DOHH2 (cell line): ENCODE results near the gene SLC13A4.

Experiments
- H3F3A ChIP-seq: fragments of 200-600 bp; sonication (generic), shearing (Covaris generic); 2 replicates; pipeline ENCODE4 v1.6.0; 2016; ENCODE audit warnings: antibody characterized with exemption, mild to moderate bottlenecking; ENCODE audit not compliant: control insufficient read depth, insufficient read depth
- H3K27ac ChIP-seq: fragments of 200-600 bp; sonication (generic); 2 replicates; pipeline ENCODE4 v1.5.1; 2014; ENCODE audit warnings: low read depth, mild to moderate bottlenecking, low read length, moderate library complexity
- H3K27me3 ChIP-seq: fragments of 200-600 bp; sonication (generic); 2 replicates; pipeline ENCODE4 v1.6.1; 2014; ENCODE audit warnings: mild to moderate bottlenecking, low read length, mixed read lengths; ENCODE audit not compliant: control insufficient read depth
- H3K36me3 ChIP-seq: fragments of 200-600 bp; sonication (generic); 2 replicates; pipeline ENCODE4 v1.6.1; 2014; ENCODE audit warnings: mild to moderate bottlenecking, low read length, moderate library complexity, mixed read lengths; ENCODE audit not compliant: control insufficient read depth
- H3K4me1 ChIP-seq: fragments of 200-600 bp; sonication (generic); 2 replicates; pipeline ENCODE4 v1.6.1; 2014; ENCODE audit warnings: mild to moderate bottlenecking, low read length, mixed read lengths; ENCODE audit not compliant: control insufficient read depth
- H3K4me2 ChIP-seq: fragments of 200-600 bp; sonication (generic); 2 replicates; pipeline ENCODE4 v1.6.0; 2014; ENCODE audit warnings: mild to moderate bottlenecking, low read length, moderate library complexity
- H3K4me3 ChIP-seq: fragments of 200-600 bp; sonication (generic); 2 replicates; pipeline ENCODE4 v1.5.1; 2014; ENCODE audit warnings: mild to moderate bottlenecking, low read length, mixed read lengths
- H3K79me2 ChIP-seq: fragments of 200-600 bp; sonication (generic); 2 replicates; pipeline ENCODE4 v1.6.1; 2014; ENCODE audit warnings: mild to moderate bottlenecking, low read length, mixed read lengths; ENCODE audit not compliant: control insufficient read depth
- H3K9me2 ChIP-seq: fragments of 200-600 bp; sonication (generic); replicated peaks from 2 replicates; pipeline ENCODE4 v1.6.1; 2014; ENCODE audit warnings: mild to moderate bottlenecking, low read length, mixed read lengths; ENCODE audit not compliant: control insufficient read depth
- H3K9me3 ChIP-seq: fragments of 200-600 bp; sonication (generic); 2 replicates; pipeline ENCODE4 v1.6.1; 2014; ENCODE audit warnings: antibody characterized with exemption, low read length, mixed read lengths; ENCODE audit not compliant: control insufficient read depth, insufficient read depth
- H4K20me1 ChIP-seq: fragments of 200-600 bp; sonication (generic); 2 replicates; pipeline ENCODE4 v1.6.0; 2014; ENCODE audit warnings: low read depth, mild to moderate bottlenecking, antibody characterized with exemption, low read length, moderate library complexity; ENCODE audit not compliant: control insufficient read depth, insufficient read depth
- CTCF ChIP-seq: fragments of 200-600 bp; sonication (generic); IDR thresholded peaks from one replicate; pipeline ENCODE4 v1.5.1; 2014; ENCODE audit warnings: antibody characterized with exemption, mild to moderate bottlenecking, low read depth, low read length; ENCODE audit not compliant: poor library complexity, severe bottlenecking
- EZH2phosphoT487 ChIP-seq: fragments of 200-600 bp; sonication (generic); IDR thresholded peaks from 2 replicates; pipeline ENCODE4 v1.6.1; 2017; ENCODE audit warnings: borderline replicate concordance, mild to moderate bottlenecking, antibody characterized with exemption, low read length, moderate library complexity, mixed read lengths

Gene SLC13A4

GRCh38 chr7:135712182-135712782 is 15.7 kb downstream of the SLC13A4 start:
- H3K4me3 ChIP-seq, result no peak overlapping the region
- H3K27me3 ChIP-seq, result peaks cover 3% of the 10 kb centered on the region; the same call in 1 of the 2 replicates
- H3K9me2 ChIP-seq, result no peaks in the 10 kb centered on the region
- H3K79me2 ChIP-seq, result no peaks in the 10 kb centered on the region
- H3F3A ChIP-seq, result no peaks in the 10 kb centered on the region
- no peak for TF ChIP-seq EZH2phosphoT487
- TF ChIP-seq CTCF, result no peak
- no peak overlapping the region for H3K27ac ChIP-seq
- no peaks in the 10 kb centered on the region for H3K4me1 ChIP-seq
- H3K36me3 ChIP-seq, result no peaks in the 10 kb centered on the region
- H4K20me1 ChIP-seq, result no peaks in the 10 kb centered on the region
- H3K4me2 ChIP-seq, result no peak overlapping the region
- H3K9me3 ChIP-seq, result no peaks in the 10 kb centered on the region

DNA sequence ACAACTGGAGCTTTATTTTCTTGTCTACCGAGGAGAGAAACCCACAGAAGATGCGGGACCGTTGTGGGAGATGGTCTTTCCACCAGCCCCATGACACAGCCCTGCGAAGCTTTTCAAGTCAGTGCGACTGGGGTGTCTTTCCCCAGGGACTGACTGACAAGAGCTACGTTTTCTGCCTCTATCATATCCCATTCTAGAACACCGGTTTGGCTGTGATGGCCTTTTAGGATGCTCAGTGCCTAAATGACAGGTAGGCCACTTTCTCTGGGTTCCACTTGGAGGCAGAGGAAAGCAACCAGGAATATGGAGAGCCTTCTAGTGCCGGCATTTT is 16.9 kb downstream of the SLC13A4 start:
- Histone ChIP-seq H3K27ac (no peak overlapping the region), H3K4me2 (no peak overlapping the region), H4K20me1 (no peaks in the 10 kb centered on the region), H3K4me1 (no peaks in the 10 kb centered on the region), H3K4me3 (no peak overlapping the region), H3K9me2 (no peaks in the 10 kb centered on the region), H3K36me3 (no peaks in the 10 kb centered on the region), H3F3A (no peaks in the 10 kb centered on the region), H3K9me3 (no peaks in the 10 kb centered on the region), H3K27me3 (peaks cover 3% of the 10 kb centered on the region; the same call in 1 of the 2 replicates), H3K79me2 (no peaks in the 10 kb centered on the region)
- TF ChIP-seq EZH2phosphoT487, result no peak
- no peak for TF ChIP-seq CTCF

- H3K27me3 ChIP-seq, result peaks cover 3% of the 10 kb centered on the region; the same call in 1 of the 2 replicates
- no peaks in the 10 kb centered on the region for H3K4me1 ChIP-seq
- no peaks in the 10 kb centered on the region for H3K79me2 ChIP-seq
- no peak for TF ChIP-seq EZH2phosphoT487
- TF ChIP-seq CTCF, result peak; percentile 68
- no peak overlapping the region for H3K4me2 ChIP-seq
- H3K36me3 ChIP-seq, result no peaks in the 10 kb centered on the region
- no peaks in the 10 kb centered on the region for H3K9me2 ChIP-seq
- H4K20me1 ChIP-seq, result no peaks in the 10 kb centered on the region
- no peaks in the 10 kb centered on the region for H3K9me3 ChIP-seq
- H3F3A ChIP-seq, result no peaks in the 10 kb centered on the region
- H3K4me3 ChIP-seq, result no peak overlapping the region
- H3K27ac ChIP-seq, result no peak overlapping the region
Measured at GRCh38 chr7:135710417-135711138, 17.4 kb downstream of the SLC13A4 start.
